Epithelial cell of prostate (primary cell): ENCODE measurements around the gene WDFY2.

ENCODE experiments used
- DNase-seq: peaks from one replicate; pipeline ENCODE4 v3.0.0-alpha.2; 2011; ENCODE audit warnings: low read depth, low spot score
- H3K27ac ChIP-seq: fragments of 450-650 bp; 2 replicates; pipeline ENCODE4 v1.5.1; 2017; ENCODE audit warnings: mild to moderate bottlenecking

The WDFY2 gene

GRCh38 chr13:51760592-51760991, 176.3 kb downstream of the WDFY2 start:
- no peak overlapping the region for H3K27ac ChIP-seq
- no peak for DNase-seq

DNA sequence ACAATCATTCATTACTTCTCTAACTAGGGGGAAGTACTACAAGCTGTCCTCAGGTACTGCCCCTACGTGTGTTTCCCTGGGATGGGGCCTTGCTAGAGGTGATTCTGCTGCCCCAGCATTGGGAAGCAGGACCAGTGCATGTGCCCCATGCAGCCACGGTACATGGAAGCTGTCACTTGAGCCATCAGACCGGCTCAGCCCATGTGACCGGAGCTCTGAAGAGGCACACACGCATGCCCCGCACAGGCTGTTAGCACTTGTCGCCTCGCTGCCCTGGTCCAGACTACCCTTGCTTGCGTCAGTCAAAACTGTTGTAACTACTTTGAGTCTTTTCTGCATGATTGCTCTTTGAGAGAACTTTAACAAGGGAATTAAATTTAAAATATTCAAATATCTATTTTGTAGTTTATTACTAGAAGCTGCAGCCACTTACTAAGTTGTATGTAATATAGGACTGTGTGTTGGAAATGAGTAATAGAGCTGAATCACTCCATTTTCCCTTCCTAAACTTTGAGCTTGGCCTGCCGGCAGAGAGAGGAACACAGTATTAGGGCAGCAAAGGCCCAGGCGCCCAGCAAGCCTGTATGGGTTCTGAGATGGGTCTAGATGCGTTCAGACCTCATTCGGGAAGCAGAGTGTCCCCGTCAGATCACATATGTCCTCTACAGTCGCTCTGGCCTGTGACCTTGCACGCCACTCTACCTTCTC, 177.5 kb downstream of the WDFY2 start:
- no peak overlapping the region for H3K27ac ChIP-seq
- no peak for DNase-seq

GRCh38 chr13:51763486-51763885, 179.2 kb downstream of the WDFY2 start:
- H3K27ac ChIP-seq, result no peak overlapping the region
- no peak for DNase-seq

DNA sequence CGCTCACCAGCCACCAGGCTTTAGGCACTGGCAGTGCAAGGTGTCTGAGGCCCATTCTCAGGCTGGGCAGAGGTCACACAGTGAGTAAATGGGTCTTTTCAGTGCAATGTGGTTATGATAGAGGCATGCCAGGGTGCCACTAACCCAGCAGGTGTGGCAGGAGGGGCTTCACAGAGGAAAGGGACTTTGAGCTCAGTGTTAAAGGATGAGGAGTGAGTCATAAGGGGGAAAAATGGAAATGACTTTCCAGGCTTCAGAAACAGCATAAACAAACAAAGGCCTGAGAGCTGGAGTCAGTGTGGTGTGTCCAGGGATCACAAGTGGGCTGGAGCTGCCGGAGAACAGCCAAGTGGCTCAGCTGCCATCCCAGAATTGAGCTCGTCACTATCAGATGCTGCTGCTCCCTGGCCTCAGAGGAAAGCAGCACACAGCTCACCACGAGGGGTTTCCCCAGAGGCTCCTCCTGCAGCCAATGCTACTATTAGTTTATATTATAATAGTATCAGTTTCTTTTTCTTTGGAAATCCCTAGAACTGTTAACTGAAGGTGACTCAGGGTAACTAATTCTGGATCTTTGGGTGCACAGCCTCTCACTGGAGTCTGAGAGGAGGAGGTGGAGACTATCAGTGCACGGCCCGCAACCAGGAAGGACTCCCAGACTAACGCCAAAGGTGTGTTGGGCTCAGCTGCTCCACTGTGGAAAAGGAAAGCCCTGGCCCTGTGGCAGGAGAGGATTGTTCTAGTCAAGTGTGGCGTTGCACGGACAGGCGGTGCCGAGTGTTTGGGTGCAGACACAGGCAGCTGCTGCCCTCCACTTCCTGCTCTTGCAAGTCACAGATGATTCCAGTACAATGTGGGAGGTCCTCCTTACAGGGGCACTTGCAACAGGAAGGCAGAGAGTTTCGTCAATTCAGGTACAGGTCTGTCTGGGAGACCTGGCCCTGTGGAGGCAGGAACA, 180.2 kb downstream of the WDFY2 start:
- no peak overlapping the region for H3K27ac ChIP-seq
- no peak for DNase-seq

- DNase-seq, result no peak
- H3K27ac ChIP-seq, result no peak overlapping the region
These were observed 180.9 kb downstream of the WDFY2 start for GRCh38 chr13:51765142-51765515.

DNA sequence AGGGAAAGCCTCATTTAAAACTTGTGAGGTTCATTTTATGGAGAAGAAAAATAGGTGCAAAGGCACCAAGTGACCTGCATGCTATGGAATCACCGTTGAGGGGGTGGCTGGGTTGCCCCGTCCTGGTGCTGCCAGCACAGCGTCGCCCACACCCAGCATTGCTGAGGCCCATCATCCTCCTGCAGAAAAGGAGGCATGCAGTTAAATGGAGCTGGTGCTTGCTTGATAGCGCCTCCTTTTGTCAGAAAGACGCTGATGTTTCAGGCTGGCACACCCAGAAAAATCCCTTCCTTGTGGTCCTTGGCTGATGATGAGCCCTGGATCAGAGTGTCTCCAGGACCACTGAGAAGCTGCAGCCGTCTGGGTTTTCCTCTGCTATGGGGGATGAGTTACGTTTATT, 182.8 kb downstream of the WDFY2 start:
- no peak overlapping the region for H3K27ac ChIP-seq
- DNase-seq, result no peak

GRCh38 chr13:51768378-51768921, 184.2 kb downstream of the WDFY2 start:
- no peak for DNase-seq
- no peak overlapping the region for H3K27ac ChIP-seq

DNA sequence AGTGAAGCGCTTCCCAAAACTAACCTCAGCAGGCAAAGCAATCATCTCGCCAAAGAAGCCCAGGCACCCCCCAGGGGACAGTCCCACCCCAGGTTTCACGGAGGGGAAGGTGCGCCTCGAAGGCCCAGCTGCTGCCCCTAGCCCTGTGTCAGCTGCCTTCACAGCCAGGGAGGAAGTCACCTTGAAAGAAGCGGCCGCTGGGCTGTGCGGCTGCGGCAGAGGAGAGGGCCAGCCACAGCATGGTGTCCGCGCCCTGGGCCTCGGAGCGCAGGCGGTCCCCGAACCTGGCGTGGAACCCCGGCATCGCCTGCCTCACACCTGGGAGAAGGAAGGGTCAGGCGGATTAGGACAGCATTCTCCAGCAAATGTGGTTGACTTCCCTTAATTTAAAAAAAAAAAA, 184.7 kb downstream of the WDFY2 start:
- no peak for DNase-seq
- H3K27ac ChIP-seq, result no peak overlapping the region

GRCh38 chr13:51769455-51770127, 185.3 kb downstream of the WDFY2 start:
- no peak overlapping the region for H3K27ac ChIP-seq
- no peak for DNase-seq

DNA sequence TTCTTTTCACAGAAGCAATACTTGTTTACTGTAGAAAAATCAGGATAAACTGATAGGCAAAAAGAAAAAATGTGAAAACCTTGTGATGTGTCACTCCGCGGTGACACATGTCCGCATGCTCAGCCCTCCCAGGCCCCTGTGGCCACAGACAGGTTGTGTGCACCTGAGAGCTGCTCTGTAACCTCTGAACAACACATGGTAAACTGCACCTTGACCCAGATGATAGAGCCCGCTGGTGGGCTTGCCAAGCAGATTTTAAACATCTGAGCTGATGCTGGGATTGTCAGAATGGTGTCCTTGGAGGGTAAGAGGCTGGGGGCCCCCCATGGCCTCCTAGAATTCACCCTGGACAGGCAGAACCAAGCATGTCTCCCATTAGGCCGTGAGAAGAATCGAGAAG, 185.9 kb downstream of the WDFY2 start:
- no peak overlapping the region for H3K27ac ChIP-seq
- no peak for DNase-seq

DNA sequence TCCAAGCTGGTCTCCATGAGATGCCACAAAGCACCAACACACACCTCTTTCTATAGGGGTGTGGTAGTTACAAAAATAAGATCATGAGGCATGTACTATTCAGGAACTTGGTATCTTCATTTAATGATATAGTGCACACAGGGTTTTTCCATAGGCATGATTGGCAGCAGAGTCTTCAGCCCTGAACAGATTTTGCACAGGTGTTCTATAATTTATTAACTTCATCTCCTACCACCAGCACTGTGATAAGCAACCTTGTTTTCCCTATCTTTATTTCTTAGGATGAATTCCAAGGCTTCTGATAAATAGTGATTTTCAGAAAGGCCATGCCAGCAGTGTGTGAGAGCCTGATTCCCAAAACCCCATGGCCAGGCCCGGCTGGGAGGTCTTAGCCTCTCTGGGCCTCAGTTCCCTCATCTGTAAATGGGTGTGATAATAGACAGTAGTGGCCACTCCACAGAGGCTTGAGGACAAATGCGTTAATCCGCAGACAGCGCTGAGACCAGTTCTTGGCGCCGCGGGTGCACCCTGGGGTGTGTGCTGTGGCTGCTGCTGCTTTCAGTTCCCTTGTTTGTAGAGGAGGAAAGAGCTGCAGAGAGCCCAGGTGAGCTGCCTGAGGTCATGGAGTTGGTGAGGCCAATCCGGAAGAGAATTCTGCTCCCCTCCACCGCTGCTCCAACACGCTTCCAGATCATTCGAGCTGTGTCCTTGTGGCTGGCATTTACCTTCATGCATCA, 186.6 kb downstream of the WDFY2 start:
- H3K27ac ChIP-seq, result no peak overlapping the region

DNA sequence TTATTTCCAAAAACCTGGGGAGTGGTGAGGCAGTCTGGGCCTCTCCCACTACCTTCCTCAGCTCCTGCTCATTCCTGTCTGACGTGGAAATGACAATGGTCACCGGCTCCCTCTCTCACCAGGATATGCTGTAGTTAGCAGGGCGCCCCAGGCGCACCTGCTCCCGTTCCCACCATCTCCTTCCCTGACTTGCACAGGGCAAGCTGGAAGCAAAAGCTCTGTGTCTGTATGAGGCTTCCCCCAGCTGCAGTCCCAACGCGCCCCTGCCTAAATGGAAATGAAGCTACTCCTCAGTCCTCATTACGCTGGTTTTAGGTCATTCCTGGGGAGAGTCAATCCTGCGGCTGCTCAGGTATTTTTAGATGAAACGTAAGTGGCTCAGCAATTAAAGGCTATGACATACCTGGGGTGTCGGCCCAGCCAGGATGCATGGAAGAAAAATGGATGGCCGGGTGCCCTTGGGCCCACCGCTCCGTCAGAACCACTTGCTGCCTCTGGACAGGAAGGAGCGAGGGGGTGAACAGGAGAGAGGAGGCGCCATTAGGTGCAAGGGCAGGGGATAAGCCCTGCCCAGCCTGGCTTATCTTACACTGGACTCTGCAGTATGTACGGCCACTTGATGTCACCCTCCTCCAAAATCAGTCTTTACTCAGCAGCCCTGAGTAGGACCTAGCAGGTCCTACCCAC, 187.3 kb downstream of the WDFY2 start:
- H3K27ac ChIP-seq, result no peak overlapping the region
- no peak for DNase-seq

More for the DNA sequence above, 186.6 kb downstream of the WDFY2 start:
- DNase-seq, result no peak

GRCh38 chr13:51772105-51772455, 187.8 kb downstream of the WDFY2 start:
- no peak overlapping the region for H3K27ac ChIP-seq
- DNase-seq, result no peak

DNA sequence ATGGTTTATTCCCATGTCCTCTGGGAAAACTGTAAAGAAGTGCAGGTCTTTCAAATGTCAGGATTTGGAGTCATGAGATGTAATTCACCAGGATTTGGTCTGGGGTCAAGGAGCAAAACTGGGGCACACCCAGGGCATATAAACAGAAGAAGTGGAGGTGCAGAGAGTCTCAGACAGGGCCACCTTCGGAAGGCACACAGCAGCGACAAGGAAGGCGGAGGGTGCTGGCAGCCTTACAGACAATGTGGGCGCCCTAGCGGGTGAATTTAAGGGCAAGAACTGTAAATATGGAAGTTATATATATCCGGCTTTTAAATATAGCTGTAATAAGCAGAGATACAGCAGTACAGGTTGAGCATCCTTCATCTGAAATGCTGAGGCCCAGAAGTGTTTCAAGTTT, 188.5 kb downstream of the WDFY2 start:
- no peak overlapping the region for H3K27ac ChIP-seq
- no peak for DNase-seq

DNA sequence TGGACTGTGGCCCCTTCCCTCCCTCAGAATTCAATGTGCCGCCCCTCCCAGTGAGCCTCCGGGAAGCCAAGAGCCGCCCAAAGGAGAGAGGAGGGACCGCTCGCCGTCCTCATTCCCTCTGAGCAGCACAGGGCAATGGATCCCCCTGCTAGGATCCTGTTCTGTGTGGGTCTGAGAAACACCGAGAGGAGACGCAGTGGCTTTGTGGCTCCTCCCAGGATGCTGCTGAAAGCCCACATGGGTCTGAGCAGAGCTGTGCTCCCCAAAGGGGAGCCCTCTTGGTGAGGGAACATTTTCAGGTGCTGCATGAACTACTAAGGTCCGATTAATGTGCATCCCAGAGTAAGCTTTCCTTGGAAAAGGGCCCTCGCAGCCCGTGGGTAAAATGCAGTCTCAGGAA, 189.3 kb downstream of the WDFY2 start:
- no peak overlapping the region for H3K27ac ChIP-seq
- DNase-seq, result no peak

DNA sequence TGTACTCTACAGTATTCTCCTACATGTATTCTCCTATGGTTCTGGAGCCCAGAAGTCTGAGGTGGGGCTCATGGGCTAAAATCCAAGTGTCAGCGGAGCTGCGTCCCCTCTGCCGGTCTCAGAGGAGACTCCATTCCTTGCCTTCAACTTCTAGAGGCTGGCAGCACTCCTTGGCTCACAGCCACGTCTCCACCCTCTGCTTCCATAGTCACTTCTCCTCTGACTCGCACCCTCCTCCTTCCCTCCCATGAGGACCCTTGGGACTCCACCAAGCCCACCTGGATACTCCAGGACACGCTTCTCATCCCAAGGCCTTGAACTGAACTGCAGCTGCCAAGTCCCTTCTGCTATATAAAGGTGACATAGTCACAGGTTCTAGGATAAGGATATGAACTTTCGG, 191.9 kb downstream of the WDFY2 start:
- no peak overlapping the region for H3K27ac ChIP-seq
- no peak for DNase-seq

DNA sequence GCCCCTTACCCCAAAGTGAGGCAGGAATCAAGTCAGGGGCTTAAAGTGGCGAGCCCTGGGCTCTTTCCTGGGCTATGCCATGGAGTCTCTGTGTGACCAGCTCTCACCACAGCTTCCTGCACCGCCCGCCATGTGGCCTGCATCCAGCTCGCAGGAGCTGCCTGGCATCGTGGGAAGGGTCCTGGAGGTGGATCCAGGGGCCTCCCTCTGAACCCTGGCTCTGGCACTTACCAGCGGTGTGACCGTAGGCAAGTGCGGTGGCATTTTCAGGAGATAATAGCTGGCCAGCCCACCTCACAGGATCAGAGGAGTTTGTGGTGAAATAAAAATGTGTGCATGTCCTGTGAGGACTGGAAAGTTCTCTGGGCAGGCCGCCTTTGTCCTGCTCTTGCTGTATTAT, 193.7 kb downstream of the WDFY2 start:
- no peak for DNase-seq

DNA sequence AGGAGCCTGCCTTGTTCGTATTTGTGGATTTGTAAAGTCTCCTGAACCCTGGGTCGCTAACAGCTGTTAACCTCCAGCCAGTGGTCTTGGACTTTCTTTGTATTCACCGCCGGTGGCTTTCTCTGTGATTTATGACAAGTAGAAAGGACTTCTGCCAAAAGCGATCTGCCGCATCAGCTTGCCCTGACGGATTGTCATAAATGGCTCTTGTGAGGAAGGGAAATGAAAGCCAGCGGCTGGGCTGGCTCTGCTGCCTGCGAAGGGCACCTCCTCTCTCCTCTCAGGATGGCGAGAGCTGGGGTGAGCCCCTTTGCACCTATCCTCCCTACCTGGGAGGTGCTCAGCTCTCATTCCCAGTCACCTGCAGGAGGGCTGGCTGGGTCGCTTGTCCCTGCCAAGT, 194.1 kb downstream of the WDFY2 start:
- no peak overlapping the region for H3K27ac ChIP-seq
- DNase-seq, result no peak

More for the DNA sequence above, 193.7 kb downstream of the WDFY2 start:
- no peak overlapping the region for H3K27ac ChIP-seq

DNA sequence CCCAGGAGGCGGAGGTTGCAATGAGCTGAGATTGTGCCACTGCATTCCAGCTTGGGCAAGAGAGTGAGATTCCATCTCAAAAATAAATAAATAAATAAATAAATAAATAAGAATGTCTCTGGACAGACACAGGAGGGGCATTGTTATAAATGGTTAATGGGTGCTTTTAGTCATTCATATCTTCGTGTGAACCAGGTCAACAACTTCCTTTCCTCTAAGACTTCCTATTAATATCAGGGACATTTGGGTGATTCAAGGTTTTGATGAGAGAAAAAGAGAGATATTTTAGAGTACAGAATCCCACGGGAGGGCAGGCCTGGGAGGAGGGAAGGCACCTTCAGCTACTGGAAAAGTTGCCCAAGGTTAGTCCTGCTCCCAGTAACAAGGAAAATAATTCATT, 195.8 kb downstream of the WDFY2 start:
- DNase-seq, result no peak
- H3K27ac ChIP-seq, result no peak overlapping the region
